ENCODE measurements around the gene KCNH3.
"Not testable (repeated sequence)": the region's sequence is repeated elsewhere in the genome, so short reads cannot be mapped to it uniquely, and the experiment has no call there.

Gene KCNH3

GRCh38 chr12:49588721-49589516 is 50.1 kb downstream of the KCNH3 start:
- DNase-seq, result no peak

- no peak for DNase-seq
Observed at GRCh38 chr12:49598527-49598926, 59.7 kb downstream of the KCNH3 start.

GRCh38 chr12:49599961-49600360 is 61.1 kb downstream of the KCNH3 start:
- DNase-seq, result no peak

GRCh38 chr12:49603721-49604120 is 64.9 kb downstream of the KCNH3 start:
- no peak for DNase-seq

GRCh38 chr12:49604856-49605255 is 66.0 kb downstream of the KCNH3 start:
- DNase-seq, result no peak

- not testable (repeated sequence) for DNase-seq
Observed at GRCh38 chr12:49605539-49605938, 66.7 kb downstream of the KCNH3 start, which contains the start of gene FAM186B. TSS of gene FAM186B (minus strand) at chr12:49605639. CDS start at chr12:49605477, 162 bp downstream.

Data from activated CD4-positive, alpha-beta T cell treated with anti-CD3 and anti-CD28 coated beads for 1 hour (primary cell).